GM18861 (cell line): Measurements from ENCODE around the gene DLX2.

ENCODE experiments used
- ATAC-seq: cut with Tn5 transposase; IDR thresholded peaks from one replicate; pipeline ENCODE4 v1.9.1; 2021; ENCODE audit not compliant: unreplicated experiment

DLX2 gene

GRCh38 chr2:172107690-172108586 is 5.2 kb upstream of the DLX2 start:
- ATAC-seq = no peak

GRCh38 chr2:172106108-172106961 is 3.6 kb upstream of the DLX2 start:
- no peak for ATAC-seq

- ATAC-seq = no peak
These were observed 2.9 kb upstream of the DLX2 start for GRCh38 chr2:172105471-172106107.

- no peak for ATAC-seq
These were observed 972 bp upstream of the DLX2 start for GRCh38 chr2:172103471-172104272.

- ATAC-seq = no peak
These were observed 794 bp downstream of the DLX2 start for GRCh38 chr2:172101821-172102390.

GRCh38 chr2:172100935-172101820 is 1.5 kb downstream of the DLX2 start:
- ATAC-seq = no peak

- ATAC-seq = no peak
These were observed 2.4 kb downstream of the DLX2 start for GRCh38 chr2:172100080-172100934.

GRCh38 chr2:172099472-172100079 is 3.1 kb downstream of the DLX2 start:
- no peak for ATAC-seq

- ATAC-seq = no peak
These were observed 3.8 kb downstream of the DLX2 start for GRCh38 chr2:172098650-172099471.

- ATAC-seq = no peak
These were observed 4.4 kb downstream of the DLX2 start for GRCh38 chr2:172098287-172098649.

- no peak for ATAC-seq
These were observed 5.1 kb downstream of the DLX2 start for GRCh38 chr2:172097557-172098131.

GRCh38 chr2:172096626-172097547 is 5.8 kb downstream of the DLX2 start:
- no peak for ATAC-seq

GRCh38 chr2:172095905-172096625 is 6.6 kb downstream of the DLX2 start:
- no peak for ATAC-seq

GRCh38 chr2:172095146-172095904 is 7.4 kb downstream of the DLX2 start:
- ATAC-seq = no peak
